Mesenchymal stem cell (in vitro differentiated cells and primary cell): Measurements from ENCODE around the gene VN1R2.
"Not testable (repeated sequence)": the region's sequence is repeated elsewhere in the genome, so short reads cannot be mapped to it uniquely, and the experiment has no call there.

ENCODE experiments used
- DNase-seq: peaks from one replicate; pipeline ENCODE4 v3.0.0-alpha.2; 2013
- H2AFZ ChIP-seq: one replicate; pipeline ENCODE4 v1.6.1; 2013; ENCODE audit warnings: low read depth, mild to moderate bottlenecking, control low read depth, inconsistent platforms, low read length, moderate library complexity
- H2AK5ac ChIP-seq: 2 replicates; pipeline ENCODE4 v1.6.1; 2013; ENCODE audit warnings: low read length, moderate library complexity, mild to moderate bottlenecking, inconsistent platforms; ENCODE audit not compliant: severe bottlenecking
- H2BK120ac ChIP-seq: one replicate; pipeline ENCODE4 v1.6.1; 2013; ENCODE audit warnings: low read depth, mild to moderate bottlenecking, inconsistent platforms, low read length, moderate library complexity
- H2BK12ac ChIP-seq, 2 experiments: one replicate each; pipeline ENCODE4 v1.6.1; 2013; ENCODE audit warnings: inconsistent platforms in 2 of 2, low read length in 2 of 2, mild to moderate bottlenecking in 2 of 2, moderate library complexity in 2 of 2, control low read depth in 1 of 2
- H2BK15ac ChIP-seq: one replicate; pipeline ENCODE4 v1.6.1; 2013; ENCODE audit warnings: mild to moderate bottlenecking, low read depth, inconsistent platforms; ENCODE audit not compliant: poor library complexity, severe bottlenecking
- H2BK5ac ChIP-seq: 2 replicates; pipeline ENCODE4 v1.6.1; 2013; ENCODE audit warnings: low read depth, mild to moderate bottlenecking, low read length, control low read depth, inconsistent platforms; ENCODE audit not compliant: poor library complexity, severe bottlenecking
- H3K14ac ChIP-seq, 2 experiments: one replicate each; pipeline ENCODE4 v1.6.1; 2013; ENCODE audit warnings: inconsistent platforms in 2 of 2, low read length in 2 of 2, control low read depth in 1 of 2, mild to moderate bottlenecking in 1 of 2, moderate library complexity in 1 of 2
- H3K18ac ChIP-seq, 2 experiments: one replicate each; pipeline ENCODE4 v1.6.1; 2013; ENCODE audit warnings: inconsistent platforms in 2 of 2, low read length in 2 of 2, control low read depth in 1 of 2, low read depth in 1 of 2, mild to moderate bottlenecking in 1 of 2
- H3K23ac ChIP-seq, 2 experiments: one replicate each; pipeline ENCODE4 v1.6.1; 2013; ENCODE audit warnings: inconsistent platforms in 2 of 2, low read length in 2 of 2, mild to moderate bottlenecking in 2 of 2, moderate library complexity in 2 of 2, control low read depth in 1 of 2
- H3K27ac ChIP-seq: 2 replicates; pipeline ENCODE4 v1.5.1; 2013; ENCODE audit warnings: mild to moderate bottlenecking, moderate library complexity, low read length, control low read depth, inconsistent platforms; ENCODE audit not compliant: poor library complexity, severe bottlenecking
- H3K27me3 ChIP-seq, 2 experiments: 2 replicates each; pipeline versions ENCODE4 v1.6.1 to v1.7.0; 2013; ENCODE audit warnings: low read length in 2 of 2, mild to moderate bottlenecking in 2 of 2, moderate library complexity in 2 of 2, control low read depth in 1 of 2, inconsistent platforms in 1 of 2; ENCODE audit not compliant: control insufficient read depth in 1 of 2, insufficient read depth in 1 of 2
- H3K36me3 ChIP-seq, 2 experiments: 2 replicates each; pipeline versions ENCODE4 v1.6.1 to v1.7.0; 2013; ENCODE audit warnings: low read length in 2 of 2, control low read depth in 1 of 2, inconsistent platforms in 1 of 2, low read depth in 1 of 2, mild to moderate bottlenecking in 1 of 2; ENCODE audit not compliant: insufficient read depth in 2 of 2, control insufficient read depth in 1 of 2
- H3K4ac ChIP-seq, 2 experiments: one replicate each; pipeline ENCODE4 v1.6.1; 2013; ENCODE audit warnings: inconsistent platforms in 2 of 2, low read length in 2 of 2, mild to moderate bottlenecking in 2 of 2, moderate library complexity in 2 of 2, control low read depth in 1 of 2, low read depth in 1 of 2
- H3K4me1 ChIP-seq: 2 replicates; pipeline ENCODE4 v1.6.1; 2013; ENCODE audit warnings: low read depth, low read length, control low read depth; ENCODE audit not compliant: control insufficient read depth, insufficient read depth
- H3K4me2 ChIP-seq: 2 replicates; pipeline ENCODE4 v1.6.1; 2013; ENCODE audit warnings: low read length, mild to moderate bottlenecking, inconsistent platforms; ENCODE audit not compliant: poor library complexity, severe bottlenecking
- H3K4me3 ChIP-seq, 2 experiments: 2 replicates each; pipeline versions ENCODE4 v1.5.1 to v1.7.0; 2013; ENCODE audit warnings: low read length in 2 of 2, mild to moderate bottlenecking in 2 of 2, control low read depth in 1 of 2, low read depth in 1 of 2; ENCODE audit not compliant: insufficient read depth in 1 of 2
- H3K79me1 ChIP-seq: replicated peaks from 2 replicates; pipeline ENCODE4 v1.6.1; 2013; ENCODE audit warnings: mild to moderate bottlenecking, control low read depth, low read length, inconsistent platforms; ENCODE audit not compliant: poor library complexity, severe bottlenecking
- H3K9ac ChIP-seq: 2 replicates; pipeline ENCODE4 v1.7.0; 2013; ENCODE audit warnings: mild to moderate bottlenecking, low read length, moderate library complexity
- H3K9me3 ChIP-seq: 2 replicates; pipeline ENCODE4 v1.7.0; 2013; ENCODE audit warnings: mild to moderate bottlenecking, low read length; ENCODE audit not compliant: control insufficient read depth
- H4K8ac ChIP-seq: one replicate; pipeline ENCODE4 v1.6.1; 2013; ENCODE audit warnings: inconsistent platforms, mild to moderate bottlenecking, low read length, moderate library complexity
- H4K91ac ChIP-seq: one replicate; pipeline ENCODE4 v1.6.1; 2013; ENCODE audit warnings: mild to moderate bottlenecking, low read length, inconsistent platforms
- WGBS: methylation state at CpG from one replicate; pipeline ENCODE4 v1.1.7; 2013; ENCODE audit warnings: mixed read lengths; 5-methylcytosine and 5-hydroxymethylcytosine counted together

Gene VN1R2

DNA sequence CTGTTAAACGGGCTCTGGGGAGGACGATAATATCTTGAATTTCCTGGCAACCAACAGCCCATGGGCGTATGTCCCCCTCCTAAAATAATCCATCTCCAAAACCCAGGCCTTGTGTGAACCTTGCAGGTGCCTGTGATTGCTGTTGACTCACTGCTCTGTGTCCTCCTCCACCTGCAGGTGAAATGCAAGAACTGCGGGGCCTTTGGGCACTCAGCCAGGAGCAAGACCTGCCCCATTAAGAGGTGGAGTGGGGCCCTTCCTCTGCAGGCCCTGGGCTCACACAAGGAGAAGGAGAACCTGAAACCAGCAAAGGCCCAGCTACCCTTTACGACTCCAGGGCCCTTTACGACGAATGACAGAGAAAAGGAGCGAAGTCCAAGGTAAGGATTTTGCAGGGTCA lies 23.9 kb downstream of the VN1R2 start:
- H4K8ac ChIP-seq, H3K27ac ChIP-seq, H3K18ac ChIP-seq, H2BK15ac ChIP-seq, H4K91ac ChIP-seq, H3K4ac ChIP-seq, DNase-seq, H3K4me2 ChIP-seq, H3K23ac ChIP-seq, H2BK5ac ChIP-seq, H3K27me3 ChIP-seq, H3K9ac ChIP-seq, H3K4me1 ChIP-seq, H2AK5ac ChIP-seq, H2BK120ac ChIP-seq, H3K4me3 ChIP-seq, H2BK12ac ChIP-seq, H2AFZ ChIP-seq, H3K79me1 ChIP-seq, H3K14ac ChIP-seq, H3K36me3 ChIP-seq: not testable (repeated sequence)
- H3K9me3 ChIP-seq, result peaks cover 18% of the 10 kb centered on the region
- whole genome bisulfite sequencing, result no CpG with 5 or more reads among the region's 8 CpGs

DNA sequence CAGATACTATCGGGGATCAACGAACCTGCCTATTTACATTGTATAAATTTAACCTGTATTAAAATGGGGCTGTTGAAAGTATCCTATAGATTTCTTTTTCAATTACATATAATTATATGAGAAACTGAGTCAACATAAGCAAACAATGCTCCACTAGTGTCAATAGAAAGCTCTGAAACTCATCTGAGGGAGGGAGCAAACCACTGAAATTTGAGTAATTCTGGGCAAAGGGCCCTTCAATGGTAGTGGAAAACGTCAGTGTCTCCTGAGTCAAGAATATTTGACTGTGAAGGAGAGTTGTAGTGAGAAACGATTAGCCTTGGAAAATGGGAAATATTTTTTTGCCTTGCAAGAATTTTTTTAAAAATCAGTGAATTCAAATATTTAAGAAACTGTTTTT lies 27.0 kb downstream of the VN1R2 start:
- Histone ChIP-seq H3K4me2 (no peak overlapping the region), H3K9ac (no peak overlapping the region), H2AK5ac (no peak overlapping the region), H3K4me3 (no peak overlapping the region), H2BK12ac (no peak overlapping the region), H3K9me3 (peaks cover 11% of the 10 kb centered on the region), H3K27me3 (no peaks in the 10 kb centered on the region), H3K36me3 (no peaks in the 10 kb centered on the region), H2BK15ac (no peak overlapping the region), H2BK5ac (no peak overlapping the region), H3K14ac (no peak overlapping the region), H2BK120ac (no peak overlapping the region), H3K4ac (no peak overlapping the region), H4K91ac (no peak overlapping the region), H3K79me1 (no peaks in the 10 kb centered on the region), H4K8ac (no peak overlapping the region), H3K4me1 (no peaks in the 10 kb centered on the region), H3K27ac (no peak overlapping the region), H3K18ac (no peak overlapping the region), H2AFZ (no peak overlapping the region), H3K23ac (no peak overlapping the region)
- 13% methylated on average over 1 of the region's 4 CpGs for WGBS
- no peak for DNase-seq

DNA sequence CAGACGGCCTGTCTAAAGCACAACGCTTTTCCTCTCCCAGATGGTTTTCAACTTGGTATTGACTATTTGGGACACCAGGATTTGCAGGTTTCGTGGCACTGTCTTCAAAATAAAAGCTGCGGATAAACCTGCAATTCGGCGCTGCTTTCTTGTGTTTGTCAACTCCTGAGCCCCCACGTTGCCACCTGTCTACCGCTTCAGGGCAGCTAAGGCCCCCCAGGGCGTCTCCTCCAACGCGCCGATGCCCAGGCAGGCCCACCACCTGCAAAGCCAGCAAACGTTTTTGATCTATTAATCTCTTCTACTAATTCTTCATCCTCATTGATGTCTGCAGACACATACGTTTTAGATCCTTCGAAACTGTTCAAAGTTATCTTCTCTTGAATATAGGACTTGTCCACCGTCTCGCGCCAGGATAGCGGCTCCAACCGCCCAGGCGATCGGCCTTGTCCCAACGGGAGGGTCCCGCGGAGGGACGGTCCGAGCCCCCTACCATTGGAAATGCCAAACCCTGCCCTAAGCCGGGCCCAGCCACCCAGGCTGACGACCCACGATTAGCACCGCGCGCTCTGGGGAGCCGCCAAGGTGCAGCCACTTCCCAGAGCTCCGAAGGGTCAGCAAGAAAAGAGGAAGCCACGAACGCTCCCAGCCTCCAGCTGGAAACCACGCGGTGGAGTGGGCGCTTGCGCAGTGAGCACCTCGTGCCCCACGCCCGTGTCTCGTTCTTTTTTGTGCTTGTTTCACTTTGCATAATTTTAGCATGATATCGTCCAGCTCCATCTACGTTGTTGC lies 32.9 kb downstream of the VN1R2 start:
- H2BK15ac ChIP-seq, result no peak overlapping the region
- H3K23ac ChIP-seq, result no peak overlapping the region
- H2BK120ac ChIP-seq, result no peak overlapping the region
- H3K4me1 ChIP-seq, result no peaks in the 10 kb centered on the region
- 93% methylated on average over 47 of the region's 47 CpGs for WGBS
- H3K36me3 ChIP-seq, result no peaks in the 10 kb centered on the region
- peaks cover 54% of the 10 kb centered on the region for H3K9me3 ChIP-seq
- no peak for DNase-seq
- H4K8ac ChIP-seq, result no peak overlapping the region
- no peak overlapping the region for H3K4me2 ChIP-seq
- no peak overlapping the region for H3K14ac ChIP-seq
- H3K4me3 ChIP-seq, result peak overlapping the region in 1 of 2 experiments; percentile 24
- no peak overlapping the region for H4K91ac ChIP-seq
- H3K27ac ChIP-seq, result no peak overlapping the region
- H2AK5ac ChIP-seq, result no peak overlapping the region
- H3K18ac ChIP-seq, result no peak overlapping the region
- H2BK12ac ChIP-seq, result no peak overlapping the region
- no peak overlapping the region for H3K4ac ChIP-seq
- H3K27me3 ChIP-seq, result no peaks in the 10 kb centered on the region
- no peak overlapping the region for H3K9ac ChIP-seq
- H3K79me1 ChIP-seq, result no peaks in the 10 kb centered on the region
- no peak overlapping the region for H2AFZ ChIP-seq
- no peak overlapping the region for H2BK5ac ChIP-seq

DNA sequence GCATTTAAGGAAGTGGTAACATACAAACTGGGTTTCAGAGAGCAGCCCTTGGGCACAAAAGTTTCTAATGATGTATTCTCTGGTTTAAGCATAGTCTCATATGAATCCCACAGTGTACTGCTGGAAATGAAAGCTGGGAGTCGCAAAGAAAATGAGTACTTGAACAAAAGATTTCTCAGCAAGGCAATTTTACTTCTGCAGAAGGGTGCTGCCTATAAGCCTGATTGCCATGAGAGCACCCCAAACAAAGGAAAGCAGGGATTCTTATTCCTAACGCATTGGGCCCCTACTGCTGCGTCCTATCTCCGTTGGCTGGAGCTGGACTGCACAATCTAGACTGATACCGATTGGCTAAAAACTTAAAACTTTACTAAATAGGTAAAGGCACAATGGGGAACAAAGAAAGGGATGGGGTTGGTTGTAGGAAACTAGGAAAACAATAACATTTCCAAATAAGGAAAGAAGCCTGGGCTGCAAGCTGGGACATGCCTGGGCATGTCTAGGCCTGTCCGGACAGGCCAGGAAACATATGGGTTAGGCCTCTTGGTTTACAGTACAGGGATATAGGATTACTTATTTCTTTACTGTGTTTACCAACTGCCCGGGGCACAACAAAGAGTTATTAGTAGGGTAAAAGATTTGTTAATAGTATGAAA lies 36.8 kb downstream of the VN1R2 start:
- Histone ChIP-seq H2BK120ac (no peak overlapping the region), H3K36me3 (no peaks in the 10 kb centered on the region), H3K4ac (no peak overlapping the region), H3K4me3 (no peak overlapping the region), H2BK15ac (no peak overlapping the region), H3K23ac (no peak overlapping the region), H4K91ac (no peak overlapping the region), H4K8ac (no peak overlapping the region), H2AFZ (no peak overlapping the region), H3K27ac (no peak overlapping the region), H2BK5ac (no peak overlapping the region), H3K79me1 (no peaks in the 10 kb centered on the region), H3K9ac (no peak overlapping the region), H3K4me1 (no peaks in the 10 kb centered on the region), H3K9me3 (peaks cover 57% of the 10 kb centered on the region), H3K27me3 (no peaks in the 10 kb centered on the region), H3K4me2 (no peak overlapping the region), H3K18ac (no peak overlapping the region), H2BK12ac (no peak overlapping the region), H2AK5ac (no peak overlapping the region), H3K14ac (no peak overlapping the region)
- peak; percentile 1 for DNase-seq
- 90% methylated on average over 7 of the region's 7 CpGs for WGBS
